ENCODE data around the gene SLC51A.

GRCh38 chr3:196225086-196225485 is 8.8 kb downstream of the SLC51A start:
- TF ChIP-seq, protein P1, sequence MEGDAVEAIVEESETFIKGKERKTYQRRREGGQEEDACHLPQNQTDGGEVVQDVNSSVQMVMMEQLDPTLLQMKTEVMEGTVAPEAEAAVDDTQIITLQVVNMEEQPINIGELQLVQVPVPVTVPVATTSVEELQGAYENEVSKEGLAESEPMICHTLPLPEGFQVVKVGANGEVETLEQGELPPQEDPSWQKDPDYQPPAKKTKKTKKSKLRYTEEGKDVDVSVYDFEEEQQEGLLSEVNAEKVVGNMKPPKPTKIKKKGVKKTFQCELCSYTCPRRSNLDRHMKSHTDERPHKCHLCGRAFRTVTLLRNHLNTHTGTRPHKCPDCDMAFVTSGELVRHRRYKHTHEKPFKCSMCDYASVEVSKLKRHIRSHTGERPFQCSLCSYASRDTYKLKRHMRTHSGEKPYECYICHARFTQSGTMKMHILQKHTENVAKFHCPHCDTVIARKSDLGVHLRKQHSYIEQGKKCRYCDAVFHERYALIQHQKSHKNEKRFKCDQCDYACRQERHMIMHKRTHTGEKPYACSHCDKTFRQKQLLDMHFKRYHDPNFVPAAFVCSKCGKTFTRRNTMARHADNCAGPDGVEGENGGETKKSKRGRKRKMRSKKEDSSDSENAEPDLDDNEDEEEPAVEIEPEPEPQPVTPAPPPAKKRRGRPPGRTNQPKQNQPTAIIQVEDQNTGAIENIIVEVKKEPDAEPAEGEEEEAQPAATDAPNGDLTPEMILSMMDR (IDR thresholded peaks at IDR 0.05) = no peak
- TF ChIP-seq POLR2A (IDR thresholded peaks at IDR 0.05) = no peak
